ENCODE results near the gene ABHD15.

The ABHD15 gene

GRCh38 chr17:29518359-29518758 lies 48.5 kb downstream of the ABHD15 start:
- DNase-seq (ENCODE audit: low read depth): no peak

GRCh38 chr17:29514792-29515191 lies 52.0 kb downstream of the ABHD15 start:
- no peak for DNase-seq (ENCODE audit: low read depth)

- no peak for DNase-seq (ENCODE audit: low read depth)
Measured at GRCh38 chr17:29510953-29511352, 55.9 kb downstream of the ABHD15 start.

Measured in activated T-helper 9 cell treated with anti-CD3 and anti-CD28 coated beads, Interleukin-2, amount 50 U/mL, for 16 hours (primary cell).